HEK293T (cell line): Measurements from ENCODE around the gene TMEM17.

Experiments used
- CTCF ChIA-PET: fragments of 350-600 bp; formaldehyde crosslinking; extraction: SDS; loops from one replicate; lab custom pipeline; 2021; ENCODE audit warnings: antibody characterized with exemption, inconsistent platforms; lab: Yijun Ruan, JAX
- POLR2A ChIA-PET: fragments of 350-600 bp; formaldehyde crosslinking; extraction: SDS; loops from one replicate; lab custom pipeline; 2020; ENCODE audit warnings: antibody characterized with exemption, inconsistent platforms; lab: Yijun Ruan, JAX
- DNase-seq: peaks from one replicate; pipeline ENCODE4 v3.0.0; 2012; ENCODE audit warnings: mixed read lengths; ENCODE audit errors: extremely low spot score
- ARNT ChIP-seq: fragments of 450-650 bp; IDR thresholded peaks from 2 replicates; pipeline ENCODE4 v1.6.1; 2017; ENCODE audit warnings: mild to moderate bottlenecking
- BHLHE40 ChIP-seq: fragments of 450-650 bp; IDR thresholded peaks from 2 replicates; pipeline ENCODE4 v1.6.1; 2016; ENCODE audit warnings: mild to moderate bottlenecking, moderate library complexity, borderline replicate concordance
- CTBP1 ChIP-seq: fragments of 450-650 bp; IDR thresholded peaks from 2 replicates; pipeline ENCODE4 v1.6.1; 2016; ENCODE audit warnings: borderline replicate concordance
- ELF4 ChIP-seq: fragments of 450-650 bp; IDR thresholded peaks from 2 replicates; pipeline ENCODE4 v1.6.1; 2017; ENCODE audit warnings: antibody characterized with exemption
- FOXA1 ChIP-seq: fragments of 450-650 bp; IDR thresholded peaks from 2 replicates; pipeline ENCODE4 v1.6.1; 2016; ENCODE audit warnings: mild to moderate bottlenecking
- FOXK2 ChIP-seq: fragments of 450-650 bp; IDR thresholded peaks from 2 replicates; pipeline ENCODE4 v1.6.1; 2016; ENCODE audit warnings: mild to moderate bottlenecking
- FOXM1 ChIP-seq: fragments of 450-650 bp; IDR thresholded peaks from 2 replicates; pipeline ENCODE4 v1.6.1; 2017; ENCODE audit warnings: mild to moderate bottlenecking, borderline replicate concordance
- HDGF ChIP-seq: fragments of 450-650 bp; IDR thresholded peaks from 2 replicates; pipeline ENCODE4 v1.6.1; 2017; ENCODE audit warnings: antibody characterized with exemption, borderline replicate concordance
- L3MBTL2 ChIP-seq: fragments of 450-650 bp; conservative IDR thresholded peaks from 2 replicates; pipeline ENCODE4 v1.6.1; 2016; ENCODE audit warnings: mild to moderate bottlenecking
- LEF1 ChIP-seq: fragments of 450-650 bp; IDR thresholded peaks from 2 replicates; pipeline ENCODE4 v1.6.1; 2017; ENCODE audit warnings: mild to moderate bottlenecking, borderline replicate concordance
- NFRKB ChIP-seq: fragments of 450-650 bp; IDR thresholded peaks from 2 replicates; pipeline ENCODE4 v1.6.1; 2016; ENCODE audit warnings: mild to moderate bottlenecking, moderate library complexity
- SP1 ChIP-seq: fragments of 450-650 bp; IDR thresholded peaks from 2 replicates; pipeline ENCODE4 v1.6.1; 2017
- SUZ12 ChIP-seq: fragments of 450-650 bp; IDR thresholded peaks from 2 replicates; pipeline ENCODE4 v1.6.1; 2016; ENCODE audit warnings: mild to moderate bottlenecking
- TARDBP ChIP-seq: fragments of 450-650 bp; IDR thresholded peaks from 2 replicates; pipeline ENCODE4 v1.6.1; 2016
- ZNF384 ChIP-seq: fragments of 450-650 bp; IDR thresholded peaks from 2 replicates; pipeline ENCODE4 v1.6.1; 2016
- TF ChIP-seq, protein P1 (sequence below): fragments of 450-650 bp; IDR thresholded peaks from 2 replicates; pipeline ENCODE4 v1.6.1; 2016

TMEM17 gene

DNA sequence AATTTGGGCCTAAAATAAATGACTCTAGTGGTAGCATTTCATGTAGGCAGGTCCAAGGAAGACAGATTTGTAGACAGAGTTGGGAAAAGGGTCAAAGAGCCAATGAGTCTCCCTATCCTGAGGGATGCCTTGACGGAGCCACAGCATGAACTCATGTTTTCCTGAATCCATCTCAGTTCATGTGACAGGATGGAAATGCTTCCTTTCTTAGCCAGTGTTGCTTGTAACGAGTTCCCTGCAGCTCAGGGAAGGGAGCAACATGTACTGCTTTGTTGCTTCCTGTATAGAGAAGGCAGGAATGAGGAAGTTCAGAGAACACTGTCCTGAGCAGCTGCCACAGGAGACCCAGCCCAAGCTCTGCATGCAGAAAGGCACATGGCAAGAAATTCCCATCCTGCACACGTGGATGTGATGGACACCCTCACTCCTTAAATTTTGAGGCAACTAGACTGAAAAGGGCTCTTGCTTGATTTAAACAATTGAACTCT is 27.9 kb downstream of the TMEM17 start:
- CTCF ChIA-PET, result no interaction called here
- DNase-seq, result no peak
- POLR2A ChIA-PET, result interaction anchor here (2.0 kb wide), 1 partner anchor 28 kb away, joined by 5 read pairs; the partner anchor contains the start of gene TMEM17
- TF ChIP-seq TARDBP (no peak), FOXK2 (no peak), CTBP1 (no peak), NFRKB (no peak), FOXA1 (no peak), FOXM1 (no peak), BHLHE40 (no peak), ZNF384 (no peak), L3MBTL2 (no peak), SP1 (no peak), SUZ12 (no peak), LEF1 (no peak), ARNT (no peak), ELF4 (no peak), HDGF (no peak)
- TF ChIP-seq, protein P1, sequence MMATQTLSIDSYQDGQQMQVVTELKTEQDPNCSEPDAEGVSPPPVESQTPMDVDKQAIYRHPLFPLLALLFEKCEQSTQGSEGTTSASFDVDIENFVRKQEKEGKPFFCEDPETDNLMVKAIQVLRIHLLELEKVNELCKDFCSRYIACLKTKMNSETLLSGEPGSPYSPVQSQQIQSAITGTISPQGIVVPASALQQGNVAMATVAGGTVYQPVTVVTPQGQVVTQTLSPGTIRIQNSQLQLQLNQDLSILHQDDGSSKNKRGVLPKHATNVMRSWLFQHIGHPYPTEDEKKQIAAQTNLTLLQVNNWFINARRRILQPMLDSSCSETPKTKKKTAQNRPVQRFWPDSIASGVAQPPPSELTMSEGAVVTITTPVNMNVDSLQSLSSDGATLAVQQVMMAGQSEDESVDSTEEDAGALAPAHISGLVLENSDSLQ, result no peak

DNA sequence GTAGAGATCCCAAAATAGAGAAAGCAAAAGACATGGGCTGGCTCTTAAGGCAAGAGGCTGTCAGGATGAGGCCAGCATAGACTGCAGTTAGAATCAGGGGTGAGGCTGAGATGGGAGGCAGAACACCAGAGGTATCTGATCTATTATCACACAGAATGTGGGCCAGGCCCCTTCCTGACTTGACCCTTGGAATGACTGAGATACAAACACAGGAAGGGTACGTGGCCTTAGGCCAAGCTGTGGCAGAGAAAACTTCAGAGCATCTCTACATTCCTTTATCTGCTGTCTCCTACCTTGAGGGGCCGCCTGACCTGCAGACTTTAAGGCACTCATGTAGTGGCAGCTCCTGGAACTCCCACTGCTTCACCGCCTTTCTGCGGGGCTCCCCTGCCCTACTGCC is 28.4 kb downstream of the TMEM17 start:
- ChIA-PET CTCF (interaction anchor here (1.1 kb wide), 1 partner anchor 20 kb away, joined by 3 read pairs; no protein-coding TSS in a partner anchor), POLR2A (interaction anchor here (2.0 kb wide), 1 partner anchor 28 kb away, joined by 5 read pairs; the partner anchor contains the start of gene TMEM17)
- TF ChIP-seq ELF4 (no peak), BHLHE40 (no peak)
- no peak for DNase-seq

DNA sequence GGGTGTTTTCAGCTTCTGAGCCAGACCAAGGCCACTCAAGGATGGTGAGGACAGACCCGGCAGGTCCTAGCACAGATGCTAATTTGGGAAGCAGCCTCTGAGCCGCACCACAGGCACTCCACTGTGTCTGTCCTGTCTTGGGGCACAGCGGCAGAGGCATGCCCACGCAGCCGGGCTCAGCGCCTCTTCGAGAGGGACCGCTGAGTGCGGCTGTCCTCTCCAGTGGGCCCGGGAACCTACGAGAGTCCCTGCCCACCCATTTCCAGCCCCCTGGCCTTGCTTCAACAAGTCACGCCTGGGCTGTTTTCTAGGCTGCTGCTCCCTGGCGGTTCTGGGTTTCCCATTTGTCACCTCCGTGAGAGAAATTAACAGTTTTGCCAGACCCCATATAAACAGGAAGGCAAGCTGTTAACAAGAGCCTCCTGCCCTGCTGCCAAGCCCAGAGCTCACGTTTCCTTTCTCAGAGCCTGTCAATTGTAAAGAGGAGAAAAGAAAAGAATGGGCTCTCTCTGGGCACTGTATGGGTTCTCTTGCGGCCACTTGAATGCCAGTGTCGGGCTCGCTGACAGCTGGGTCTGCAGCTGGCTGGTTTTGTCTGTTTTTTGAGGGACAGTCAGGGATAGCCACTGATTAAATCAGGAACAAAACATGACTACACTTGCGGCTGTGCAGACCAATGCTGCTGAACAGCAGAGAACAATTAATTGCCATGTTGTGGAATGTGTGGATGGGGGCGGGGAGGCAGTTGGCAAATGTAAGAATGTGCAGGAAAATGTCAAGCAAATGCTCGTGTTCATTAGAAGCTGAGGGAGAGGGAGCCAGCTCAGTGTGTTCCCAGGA is 30.6 kb downstream of the TMEM17 start:
- POLR2A ChIA-PET, result no interaction called here
- CTCF ChIA-PET, result no interaction called here
- no peak for DNase-seq
- TF ChIP-seq SP1 (no peak), L3MBTL2 (no peak), FOXK2 (no peak), SUZ12 (no peak), CTBP1 (no peak), NFRKB (no peak), FOXM1 (no peak), HDGF (no peak), LEF1 (no peak), TARDBP (no peak), ZNF384 (no peak), ELF4 (no peak), ARNT (no peak), BHLHE40 (no peak), FOXA1 (no peak)
- TF ChIP-seq, protein P1, result no peak

GRCh38 chr2:62474176-62474575 is 31.8 kb downstream of the TMEM17 start:
- CTCF ChIA-PET, result interaction anchor here (1.5 kb wide), 1 partner anchor 18 kb away, joined by 3 read pairs; no protein-coding TSS in a partner anchor
- TF ChIP-seq CTBP1, result no peak
- TF ChIP-seq ZNF384, result no peak
- no peak for TF ChIP-seq L3MBTL2
- no peak for TF ChIP-seq ARNT
- TF ChIP-seq LEF1, result no peak
- TF ChIP-seq FOXK2, result no peak
- no peak for TF ChIP-seq FOXA1
- TF ChIP-seq TARDBP, result no peak
- no peak for TF ChIP-seq SUZ12
- no peak for TF ChIP-seq BHLHE40
- TF ChIP-seq ELF4, result no peak
- TF ChIP-seq NFRKB, result no peak
- TF ChIP-seq FOXM1, result no peak
- TF ChIP-seq, protein P1, result no peak
- no peak for TF ChIP-seq HDGF
- no peak for TF ChIP-seq SP1
- no peak for DNase-seq
- POLR2A ChIA-PET, result interaction anchor here (1.1 kb wide), 1 partner anchor 32 kb away, joined by 4 read pairs; the partner anchor contains the start of gene TMEM17

DNA sequence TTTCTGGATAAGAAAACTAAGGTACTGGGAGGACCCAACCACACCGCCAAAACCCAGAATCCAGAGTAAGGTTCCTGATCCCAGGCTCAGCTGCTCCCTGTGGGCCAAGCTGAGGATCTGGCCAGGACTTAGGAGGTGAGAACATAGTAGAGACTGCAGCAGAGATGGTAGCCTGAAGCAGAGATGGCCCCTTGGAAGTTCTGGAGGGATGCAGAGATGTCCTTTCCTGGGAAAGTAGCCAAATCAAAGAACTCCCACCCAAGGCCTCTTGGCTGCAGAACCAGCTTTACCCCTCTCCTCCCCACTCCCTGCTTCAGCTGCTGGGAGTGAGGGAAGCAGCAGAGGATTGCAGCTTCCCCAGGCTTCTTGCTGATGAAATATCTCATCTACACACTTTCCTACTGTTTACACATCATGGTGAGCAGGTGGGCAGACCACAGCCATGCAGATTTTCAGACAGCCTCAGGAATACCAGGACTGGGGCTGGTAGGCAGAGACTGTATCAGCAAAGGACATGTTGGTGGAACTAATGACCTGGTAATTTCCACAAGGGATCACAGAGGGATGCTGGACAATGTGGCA is 32.7 kb downstream of the TMEM17 start:
- no peak for TF ChIP-seq FOXA1
- TF ChIP-seq LEF1, result no peak
- no peak for TF ChIP-seq ARNT
- TF ChIP-seq L3MBTL2, result no peak
- TF ChIP-seq CTBP1, result no peak
- no peak for TF ChIP-seq SP1
- no peak for TF ChIP-seq ELF4
- TF ChIP-seq SUZ12, result no peak
- TF ChIP-seq FOXM1, result no peak
- TF ChIP-seq HDGF, result no peak
- TF ChIP-seq ZNF384, result no peak
- no peak for TF ChIP-seq TARDBP
- TF ChIP-seq BHLHE40, result no peak
- TF ChIP-seq FOXK2, result no peak
- TF ChIP-seq, protein P1, result no peak
- no peak for TF ChIP-seq NFRKB
- ChIA-PET CTCF (interaction anchor here (1.5 kb wide), 1 partner anchor 17 kb away, joined by 3 read pairs; no protein-coding TSS in a partner anchor), POLR2A (interaction anchor here (1.1 kb wide), 1 partner anchor 33 kb away, joined by 4 read pairs; the partner anchor contains the start of gene TMEM17)
- DNase-seq, result no peak
